PC-3 (cell line): ENCODE measurements around the gene GNAI1. TPM values are rescaled to one million over a fixed set of nuclear protein-coding genes. Genes with fewer than 3 reads are reported as not detected.

ENCODE experiments used
- ATAC-seq: fragments of 200-7000 bp; cut with Tn5 transposase; 2 replicates; pipeline ENCODE4 v1.9.1; 2020; ENCODE audit warnings: mild to moderate bottlenecking, moderate library complexity
- BruUV-seq: library from RNA; stranded (reverse); fragments of 400-500 nt; replicated peaks from 2 replicates; lab custom pipeline; 2021; lab: Mats Ljungman, UMichigan
- CTCF ChIA-PET: fragments of 300-600 bp; sonication (Branson Sonifier 250); formaldehyde crosslinking; loops from one replicate; lab custom pipeline; 2022; ENCODE audit warnings: antibody characterized with exemption; lab: Charles Lee
- POLR2A ChIA-PET: fragments of 300-600 bp; sonication (Branson Sonifier 250); formaldehyde crosslinking; loops from one replicate; lab custom pipeline; 2022; ENCODE audit warnings: antibody characterized with exemption; ENCODE audit not compliant: unreplicated experiment; lab: Charles Lee
- DNase-seq: peaks from one replicate; pipeline ENCODE4 v3.0.0-alpha.2; 2015
- H2AFZ ChIP-seq: fragments of 300-600 bp; sonication (generic); 2 replicates; pipeline ENCODE4 v1.6.0; 2016; ENCODE audit warnings: antibody characterized with exemption, low read length
- H3F3A ChIP-seq: fragments of 300-600 bp; sonication (generic); one replicate; pipeline ENCODE4 v1.6.0; 2017; ENCODE audit warnings: antibody characterized with exemption, low read length, control low read depth, mild to moderate bottlenecking; ENCODE audit not compliant: unreplicated experiment
- H3K27ac ChIP-seq: fragments of 300-600 bp; sonication (generic); 2 replicates; pipeline ENCODE4 v1.5.1; 2016; ENCODE audit warnings: mild to moderate bottlenecking, low read length
- H3K27me3 ChIP-seq: fragments of 300-600 bp; sonication (generic); 2 replicates; pipeline ENCODE4 v1.6.1; 2016; ENCODE audit warnings: low read length, mixed read lengths
- H3K36me3 ChIP-seq: fragments of 300-600 bp; sonication (generic); 2 replicates; pipeline ENCODE4 v1.6.1; 2016; ENCODE audit warnings: low read depth, mixed run types, low read length, mixed read lengths
- H3K4me1 ChIP-seq: fragments of 300-600 bp; sonication (generic); 2 replicates; pipeline ENCODE4 v1.5.1; 2016; ENCODE audit warnings: low read length; ENCODE audit not compliant: insufficient read depth
- H3K4me2 ChIP-seq: fragments of 300-600 bp; sonication (generic); 2 replicates; pipeline ENCODE4 v1.6.0; 2016; ENCODE audit warnings: low read length
- H3K4me3 ChIP-seq: fragments of 300-600 bp; sonication (generic); 2 replicates; pipeline ENCODE4 v1.5.1; 2016; ENCODE audit warnings: mild to moderate bottlenecking, low read length, mixed read lengths
- H3K79me2 ChIP-seq: fragments of 300-600 bp; sonication (generic); 2 replicates; pipeline ENCODE4 v1.6.1; 2017; ENCODE audit warnings: low read length, mixed read lengths
- H3K9ac ChIP-seq: fragments of 300-600 bp; sonication (generic); 2 replicates; pipeline ENCODE4 v1.6.0; 2016; ENCODE audit warnings: mild to moderate bottlenecking, low read length
- H3K9me2 ChIP-seq: fragments of 300-600 bp; sonication (generic); replicated peaks from 2 replicates; pipeline ENCODE4 v1.6.1; 2016; ENCODE audit warnings: mixed run types, low read length, mixed read lengths
- H3K9me3 ChIP-seq: fragments of 300-600 bp; sonication (generic); 2 replicates; pipeline ENCODE4 v1.6.1; 2016; ENCODE audit warnings: low read length, mixed read lengths
- H4K20me1 ChIP-seq: fragments of 300-600 bp; sonication (generic); 2 replicates; pipeline ENCODE4 v1.6.1; 2016; ENCODE audit warnings: low read length, mixed read lengths
- EZH2 ChIP-seq: fragments of 300-600 bp; sonication (generic); IDR thresholded peaks from one replicate; pipeline ENCODE4 v1.6.1; 2017; ENCODE audit warnings: antibody characterized with exemption, mild to moderate bottlenecking, low read length; ENCODE audit not compliant: unreplicated experiment
- EZH2phosphoT487 ChIP-seq: fragments of 300-600 bp; sonication (generic); IDR thresholded peaks from 2 replicates; pipeline ENCODE4 v1.6.1; 2018; ENCODE audit warnings: mild to moderate bottlenecking, antibody characterized with exemption, low read length, borderline replicate concordance
- intact Hi-C: fragments of 100-400 bp; cut with micrococcal nuclease; formaldehyde crosslinking; loops from 2 replicates; pipeline ENCODE4 v1.9.0; 2023
- total RNA-seq: library from RNA; depleted of rRNA; stranded (reverse); fragments of >200 nt; gene quantifications from 2 replicates; pipeline ENCODE4 v1.2.3, GENCODE V29; 2014
- TF ChIP-seq, protein P1 (sequence below): fragments of 300-600 bp; sonication (generic); conservative IDR thresholded peaks from 2 replicates; pipeline ENCODE4 v1.5.1; 2017; ENCODE audit warnings: antibody characterized with exemption, low read depth, mild to moderate bottlenecking, low read length

The GNAI1 gene
- total RNA-seq, 1 experiment from 2014 or later = 16.9 TPM

DNA sequence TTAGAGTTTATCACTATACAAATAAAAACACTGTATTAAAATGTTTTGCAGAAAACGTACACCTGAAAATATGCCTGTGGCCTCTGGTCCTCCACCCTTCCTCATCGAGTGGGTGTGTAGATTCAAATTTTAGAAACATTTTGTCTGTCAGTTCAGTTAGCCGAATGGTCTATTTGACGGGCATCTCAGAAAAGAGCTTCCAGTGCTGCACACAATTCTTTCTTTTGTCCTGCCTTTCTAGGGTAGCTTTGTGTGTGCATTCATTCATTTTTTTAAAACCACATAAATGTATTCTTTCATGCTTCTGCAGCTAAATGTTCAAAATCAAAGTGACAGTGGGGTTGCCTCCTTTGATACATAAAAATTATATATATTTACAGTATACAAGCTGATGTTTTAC lies 46.8 kb downstream of the GNAI1 start:
- TF ChIP-seq, protein P1, sequence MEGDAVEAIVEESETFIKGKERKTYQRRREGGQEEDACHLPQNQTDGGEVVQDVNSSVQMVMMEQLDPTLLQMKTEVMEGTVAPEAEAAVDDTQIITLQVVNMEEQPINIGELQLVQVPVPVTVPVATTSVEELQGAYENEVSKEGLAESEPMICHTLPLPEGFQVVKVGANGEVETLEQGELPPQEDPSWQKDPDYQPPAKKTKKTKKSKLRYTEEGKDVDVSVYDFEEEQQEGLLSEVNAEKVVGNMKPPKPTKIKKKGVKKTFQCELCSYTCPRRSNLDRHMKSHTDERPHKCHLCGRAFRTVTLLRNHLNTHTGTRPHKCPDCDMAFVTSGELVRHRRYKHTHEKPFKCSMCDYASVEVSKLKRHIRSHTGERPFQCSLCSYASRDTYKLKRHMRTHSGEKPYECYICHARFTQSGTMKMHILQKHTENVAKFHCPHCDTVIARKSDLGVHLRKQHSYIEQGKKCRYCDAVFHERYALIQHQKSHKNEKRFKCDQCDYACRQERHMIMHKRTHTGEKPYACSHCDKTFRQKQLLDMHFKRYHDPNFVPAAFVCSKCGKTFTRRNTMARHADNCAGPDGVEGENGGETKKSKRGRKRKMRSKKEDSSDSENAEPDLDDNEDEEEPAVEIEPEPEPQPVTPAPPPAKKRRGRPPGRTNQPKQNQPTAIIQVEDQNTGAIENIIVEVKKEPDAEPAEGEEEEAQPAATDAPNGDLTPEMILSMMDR = no peak
- TF ChIP-seq EZH2 (no peak), EZH2phosphoT487 (no peak)
- intact Hi-C loops = no loop called here
- DNase-seq = no peak
- H2AFZ ChIP-seq = no peak overlapping the region
- no peaks in the 10 kb centered on the region for H3K36me3 ChIP-seq
- H3K4me1 ChIP-seq = peaks cover 7% of the 10 kb centered on the region; the same call in 1 of the 2 replicates
- no peak overlapping the region for H3K4me3 ChIP-seq
- no peaks in the 10 kb centered on the region for H3F3A ChIP-seq
- no peak overlapping the region for H3K9ac ChIP-seq
- H3K9me2 ChIP-seq = no peaks in the 10 kb centered on the region
- H3K79me2 ChIP-seq = peaks cover 8% of the 10 kb centered on the region; the same call in 1 of the 2 replicates
- no peaks in the 10 kb centered on the region for H4K20me1 ChIP-seq
- no peaks in the 10 kb centered on the region for H3K9me3 ChIP-seq
- CTCF ChIA-PET = no interaction called here
- no peak; the same call in 1 of the 2 replicates for ATAC-seq
- H3K27me3 ChIP-seq = no peaks in the 10 kb centered on the region
- H3K4me2 ChIP-seq = no peak overlapping the region
- BruUV-seq = no TSS peak
- no peak overlapping the region for H3K27ac ChIP-seq
- POLR2A ChIA-PET = no interaction called here

DNA sequence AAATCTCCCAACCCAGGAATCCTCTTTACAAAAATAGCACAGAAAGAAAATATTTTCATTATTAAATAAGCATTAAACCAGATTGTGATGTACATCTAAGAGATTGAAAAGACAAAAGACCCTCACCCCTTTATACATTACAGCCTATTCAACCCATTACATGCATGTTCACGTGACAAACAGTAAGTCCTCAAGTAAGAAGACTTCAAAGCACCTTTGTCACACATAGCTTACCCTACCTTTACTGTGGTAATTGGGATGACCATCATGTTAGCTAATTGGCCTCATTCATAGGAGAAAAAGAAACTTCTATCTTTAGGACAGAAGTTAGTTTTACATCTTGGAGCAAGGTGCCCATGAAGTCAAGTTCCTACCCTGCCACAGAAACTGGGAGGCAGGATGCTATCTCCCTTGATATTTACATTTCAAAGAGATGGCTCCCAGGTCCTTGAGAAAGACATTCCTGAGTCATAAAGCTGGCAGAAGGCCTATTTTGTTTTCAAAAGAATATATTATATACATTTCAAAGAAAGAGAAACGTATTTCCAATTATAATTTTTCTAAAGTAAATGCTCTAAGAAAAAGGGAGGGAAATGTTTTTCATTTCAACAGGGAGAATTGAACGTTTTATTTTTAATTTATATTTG lies 48.1 kb downstream of the GNAI1 start:
- Histone ChIP-seq H3K4me3 (no peak overlapping the region), H3K79me2 (peaks cover 8% of the 10 kb centered on the region), H3K9me3 (no peaks in the 10 kb centered on the region), H2AFZ (no peak overlapping the region), H3K9me2 (no peaks in the 10 kb centered on the region), H3K4me2 (no peak overlapping the region), H3F3A (no peaks in the 10 kb centered on the region), H4K20me1 (no peaks in the 10 kb centered on the region), H3K4me1 (peaks cover 7% of the 10 kb centered on the region; the same call in 1 of the 2 replicates), H3K27me3 (no peaks in the 10 kb centered on the region), H3K9ac (no peak overlapping the region), H3K27ac (no peak overlapping the region), H3K36me3 (no peaks in the 10 kb centered on the region)
- ChIA-PET POLR2A (no interaction called here), CTCF (no interaction called here)
- intact Hi-C loops = no loop called here
- DNase-seq = peak; percentile 50
- no TSS peak for BruUV-seq
- peak; percentile 45; the same call in 1 of the 2 replicates for ATAC-seq
- TF ChIP-seq, protein P1 = no peak
- TF ChIP-seq EZH2 = no peak
- TF ChIP-seq EZH2phosphoT487 = no peak

DNA sequence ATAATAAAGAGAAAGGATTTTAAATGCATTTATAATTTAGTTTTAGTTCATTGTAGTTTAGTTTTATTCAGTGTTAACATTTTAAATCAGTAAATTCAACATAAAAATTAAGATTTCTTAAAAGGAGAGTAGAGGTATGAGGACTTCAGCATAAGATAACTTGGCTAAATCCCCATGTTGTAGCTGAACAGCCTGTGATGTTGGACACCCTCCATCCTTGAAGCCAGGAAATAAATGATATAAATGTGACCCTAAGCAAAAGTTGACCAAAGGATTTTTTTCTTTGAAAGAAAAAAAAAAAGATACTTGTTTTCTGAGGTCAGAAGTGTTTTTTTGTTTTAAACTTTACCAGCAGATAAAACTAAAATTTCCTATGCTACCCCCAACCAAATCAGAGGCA lies 48.7 kb downstream of the GNAI1 start:
- peaks cover 8% of the 10 kb centered on the region for H3K79me2 ChIP-seq
- no peak overlapping the region for H3K9ac ChIP-seq
- no peak overlapping the region for H3K4me3 ChIP-seq
- TF ChIP-seq EZH2phosphoT487 (no peak), EZH2 (no peak)
- TF ChIP-seq, protein P1 = no peak
- no peaks in the 10 kb centered on the region for H4K20me1 ChIP-seq
- intact Hi-C loops = no loop called here
- H3K27ac ChIP-seq = no peak overlapping the region
- H3K36me3 ChIP-seq = no peaks in the 10 kb centered on the region
- no peaks in the 10 kb centered on the region for H3K9me3 ChIP-seq
- no peak for DNase-seq
- H3K4me1 ChIP-seq = peaks cover 7% of the 10 kb centered on the region; the same call in 1 of the 2 replicates
- ChIA-PET POLR2A (no interaction called here), CTCF (no interaction called here)
- no peaks in the 10 kb centered on the region for H3F3A ChIP-seq
- no peak overlapping the region for H2AFZ ChIP-seq
- H3K9me2 ChIP-seq = no peaks in the 10 kb centered on the region
- H3K27me3 ChIP-seq = no peaks in the 10 kb centered on the region
- BruUV-seq = no TSS peak
- H3K4me2 ChIP-seq = no peak overlapping the region
- ATAC-seq = no peak
